NK-92 treated with Interleukin-12 subunit alpha and Interleukin-12 subunit beta, amount 100 ng/mL, for 24 hours (cell line): ENCODE results near the gene CLINT1.
"Not testable (repeated sequence)": the region's sequence is repeated elsewhere in the genome, so short reads cannot be mapped to it uniquely, and the experiment has no call there.

Experiments used
- DNase-seq: peaks from one replicate; lab custom pipeline; 2025; lab: John Stamatoyannopoulos, UW

The CLINT1 gene

GRCh38 chr5:157862183-157862851, 3.4 kb upstream of the CLINT1 start:
- DNase-seq, result no peak

- DNase-seq, result no peak
Observed at GRCh38 chr5:157860898-157861890, 2.2 kb upstream of the CLINT1 start.

DNA sequence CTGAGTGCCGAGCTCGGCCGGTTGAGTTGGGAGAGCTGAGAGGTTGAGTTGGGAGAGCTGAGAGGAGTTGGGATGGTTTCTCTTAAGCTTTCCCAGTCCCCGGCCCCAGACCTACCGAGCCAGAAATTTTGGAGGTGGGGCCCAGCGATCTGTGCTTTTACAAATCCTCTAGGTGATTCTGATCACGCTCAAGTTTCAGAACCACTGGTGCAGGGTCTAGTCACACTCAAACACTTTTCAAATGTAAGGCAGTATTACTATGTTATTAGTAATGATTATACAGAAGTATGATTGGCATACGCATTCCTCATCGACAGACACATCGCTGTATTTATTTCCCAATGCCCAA, 256 bp upstream of the CLINT1 start:
- no peak for DNase-seq

- no peak for DNase-seq
Observed at GRCh38 chr5:157857816-157858526, 974 bp downstream of the CLINT1 start.

GRCh38 chr5:157855404-157855994, 3.4 kb downstream of the CLINT1 start:
- DNase-seq, result no peak

GRCh38 chr5:157853365-157853764, 5.6 kb downstream of the CLINT1 start:
- DNase-seq, result not testable (repeated sequence)

DNA sequence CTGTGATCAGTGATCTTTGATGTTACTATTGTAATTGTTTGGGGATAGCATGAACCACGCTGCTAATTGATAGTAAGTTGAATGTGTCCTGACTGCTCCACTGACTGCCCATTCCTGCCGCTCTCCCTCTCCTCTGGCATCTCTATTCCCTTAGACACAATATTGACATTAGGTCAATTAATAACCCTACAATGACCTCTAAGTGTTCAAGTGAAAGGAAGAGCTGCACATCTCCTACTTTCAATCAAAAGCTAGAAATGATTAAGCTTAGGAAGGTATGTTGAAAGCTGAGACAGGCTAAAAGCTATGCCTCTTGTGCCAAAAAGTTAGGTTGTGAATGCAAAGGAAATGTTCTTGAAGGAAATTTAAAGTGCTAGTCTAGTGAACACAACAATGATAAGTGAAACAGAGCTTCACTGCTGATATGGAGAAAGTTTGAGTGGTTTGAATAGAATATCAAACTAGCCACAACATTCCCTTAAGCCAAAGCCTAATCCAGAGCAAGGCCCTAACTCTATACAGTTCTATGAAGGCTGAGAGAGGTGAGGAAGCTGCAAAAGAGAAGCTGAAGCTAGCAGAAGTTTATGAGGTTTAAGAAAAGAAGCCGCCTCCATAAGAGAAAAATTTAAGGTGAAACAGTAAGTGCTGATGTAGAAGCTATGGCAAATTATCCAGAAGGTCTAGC, 12.9 kb downstream of the CLINT1 start:
- no peak for DNase-seq

GRCh38 chr5:157842787-157843186, 16.2 kb downstream of the CLINT1 start:
- DNase-seq, result no peak

DNA sequence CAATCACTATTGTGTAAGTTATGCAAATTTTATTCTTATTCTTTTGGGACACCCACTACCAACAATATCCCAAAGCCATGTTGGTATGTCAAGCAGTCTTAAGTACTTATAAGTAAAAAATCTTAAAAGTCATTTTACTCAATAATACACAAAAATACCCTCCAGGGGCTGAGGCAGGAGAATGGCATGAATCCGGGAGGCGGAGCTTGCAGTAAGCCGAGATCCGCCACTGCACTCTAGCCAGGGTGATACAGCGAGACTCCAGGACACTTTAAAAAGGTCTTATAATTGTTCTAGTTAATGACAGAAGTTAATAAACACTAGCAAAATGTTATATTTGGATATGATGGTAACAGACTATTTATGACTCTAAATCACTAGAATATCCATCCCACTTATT, 16.8 kb downstream of the CLINT1 start:
- DNase-seq, result no peak

GRCh38 chr5:157839157-157839795, 19.7 kb downstream of the CLINT1 start:
- DNase-seq, result no peak

DNA sequence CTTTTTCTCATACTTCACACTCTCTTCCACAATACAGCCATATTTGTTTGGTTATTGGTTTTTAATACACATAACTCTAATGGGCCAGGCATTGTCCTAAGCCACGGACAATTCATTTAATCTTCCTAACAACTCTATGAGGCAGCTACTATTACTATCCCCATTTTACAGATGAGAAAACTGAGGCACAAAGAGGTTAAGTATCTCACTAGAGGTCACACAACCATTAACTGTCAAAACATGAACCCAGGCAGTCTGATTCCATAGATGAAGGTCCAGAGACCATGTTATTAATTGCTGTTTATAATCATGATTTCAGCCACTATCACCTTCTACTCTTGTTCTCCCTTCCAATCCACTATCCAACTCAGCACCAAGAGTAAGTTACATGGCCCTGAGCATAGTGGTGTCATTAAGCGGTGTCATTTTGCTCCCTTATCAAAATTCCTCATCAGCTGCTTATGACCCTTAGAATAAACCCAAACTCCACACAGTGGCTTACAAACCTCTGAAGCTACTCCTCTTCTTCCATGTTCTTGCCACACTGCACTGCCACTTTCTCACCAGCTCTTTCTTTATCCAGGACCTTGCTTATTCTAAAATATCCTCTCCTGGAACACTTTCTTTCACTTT, 22.7 kb downstream of the CLINT1 start:
- no peak for DNase-seq

- DNase-seq, result no peak
Observed at GRCh38 chr5:157835041-157835440, 23.9 kb downstream of the CLINT1 start.

DNA sequence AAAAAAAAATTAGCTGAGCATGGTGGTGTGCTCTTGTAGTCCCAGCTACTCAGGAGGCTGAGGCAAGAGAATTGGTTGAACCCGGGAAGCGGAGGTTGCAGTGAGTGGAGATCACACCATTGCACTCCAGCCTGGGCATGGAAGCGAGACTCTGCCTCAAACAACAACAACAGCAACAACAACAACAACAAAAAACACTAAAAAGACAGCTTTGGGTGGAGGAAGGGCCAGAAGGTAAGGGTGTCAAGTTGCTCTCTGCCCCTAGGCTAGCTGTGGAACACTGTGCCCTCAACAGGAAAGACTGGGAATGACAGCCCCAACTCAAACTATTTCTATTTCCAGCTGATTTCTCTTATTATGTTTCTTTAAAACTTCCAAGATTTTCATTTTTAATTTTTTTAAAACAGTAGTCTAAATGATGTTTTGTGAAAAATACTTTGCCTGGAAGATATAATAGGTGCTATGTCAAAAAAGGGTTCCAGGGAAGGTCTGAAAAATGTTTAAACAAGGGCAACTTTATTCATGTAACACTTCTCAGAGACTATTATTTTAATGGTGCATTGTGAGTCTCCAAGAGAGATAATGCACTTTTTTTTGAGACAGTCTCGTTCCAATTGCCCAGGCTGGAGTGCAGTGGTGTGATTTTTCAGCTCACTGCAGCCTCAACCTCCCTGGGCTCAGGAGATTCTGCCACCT, 29.9 kb downstream of the CLINT1 start:
- no peak for DNase-seq

DNA sequence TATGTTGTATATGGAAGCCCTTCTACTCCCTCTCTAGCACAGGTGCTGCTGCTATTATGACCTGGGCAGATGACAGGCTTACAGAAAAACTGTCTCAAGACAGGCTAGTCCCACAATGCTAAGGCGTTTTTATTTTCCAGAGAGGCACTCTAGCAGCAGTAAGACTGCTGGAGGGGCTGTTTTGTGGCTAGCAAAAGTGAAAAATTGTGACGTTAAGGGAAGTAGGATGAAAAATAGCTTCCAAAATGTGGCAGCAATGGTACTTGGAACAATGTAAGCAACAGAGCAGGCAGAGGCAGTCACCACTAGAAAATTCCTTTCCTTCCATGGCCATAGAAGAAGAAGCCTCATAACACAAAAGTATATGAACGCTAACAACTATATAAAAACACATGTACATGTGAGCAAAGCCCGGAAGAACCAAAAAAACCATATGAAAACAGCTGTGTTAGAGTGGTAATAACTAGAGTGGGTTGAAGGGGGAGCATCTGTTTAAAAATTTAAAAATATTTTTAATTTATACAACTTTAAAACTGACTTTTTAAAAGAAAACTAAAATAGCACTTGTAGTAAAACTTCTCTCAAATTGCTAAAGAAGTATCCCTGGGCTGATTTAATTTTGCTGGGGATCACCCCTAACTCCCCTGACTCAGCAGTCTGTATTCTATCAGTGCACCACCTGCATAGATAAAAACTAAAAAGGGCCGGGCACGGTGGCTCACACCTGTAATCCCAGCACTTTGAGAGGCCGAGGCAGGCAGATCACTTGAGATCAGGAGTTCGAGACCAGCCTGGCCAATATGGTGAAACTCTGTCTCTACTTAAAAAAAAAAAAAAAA, 30.6 kb downstream of the CLINT1 start:
- DNase-seq, result no peak

GRCh38 chr5:157827423-157827822, 31.5 kb downstream of the CLINT1 start:
- no peak for DNase-seq

DNA sequence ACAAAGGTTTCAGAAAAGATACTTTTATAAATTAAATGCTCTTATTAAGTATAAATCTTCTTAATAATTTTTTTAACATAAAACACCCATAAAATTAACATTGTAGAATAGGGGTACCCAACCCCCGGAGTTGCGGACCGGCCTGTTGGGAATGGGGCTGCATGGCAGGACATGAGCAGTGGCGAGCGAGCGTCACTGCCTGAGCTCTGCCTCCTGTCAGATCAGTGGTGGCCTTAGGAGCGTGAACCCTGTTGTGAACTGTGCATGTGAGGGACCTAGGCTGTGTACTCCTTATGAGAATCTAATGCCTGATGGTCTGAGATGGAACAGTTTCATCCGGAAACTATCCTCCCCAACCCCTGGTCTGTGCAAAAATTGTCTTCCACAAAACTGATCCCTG, 35.3 kb downstream of the CLINT1 start:
- DNase-seq, result no peak

GRCh38 chr5:157821822-157822622, 36.9 kb downstream of the CLINT1 start:
- no peak for DNase-seq

DNA sequence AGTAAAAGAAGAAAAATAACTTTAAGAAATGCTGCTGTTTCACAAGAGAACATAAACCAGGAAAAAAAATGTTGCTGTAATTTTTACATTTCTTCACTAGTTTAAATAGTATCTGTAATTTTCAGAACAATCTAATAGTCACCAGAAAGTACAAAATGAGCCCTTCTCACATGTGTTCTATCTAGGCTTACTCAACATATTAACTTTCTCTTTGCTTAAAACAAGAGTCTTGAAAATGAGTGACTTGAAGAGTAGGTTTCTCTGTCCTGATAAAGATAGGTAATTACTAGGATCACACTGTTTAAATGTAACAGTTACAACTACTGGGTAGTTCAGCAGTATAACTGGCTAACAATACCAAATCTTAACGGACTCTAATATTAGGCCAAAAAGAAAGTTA, 37.5 kb downstream of the CLINT1 start:
- no peak for DNase-seq
